ENCODE measurements around the gene RBM4B.
A peak's percentile ranks its signal among the peaks of the same experiment; 100 is the strongest.

The RBM4B gene

GRCh38 chr11:66696146-66696545 is 18.5 kb upstream of the RBM4B start:
- no peak for DNase-seq (ENCODE audit: low read depth in 1 of 2, low spot score in 1 of 2)
- no peak for TF ChIP-seq POLR2AphosphoS5 (IDR thresholded peaks at IDR 0.05; ENCODE audit: low read depth)
- no peak for TF ChIP-seq GABPA (IDR thresholded peaks at IDR 0.05; ENCODE audit: low read depth)
- TF ChIP-seq SPI1 (IDR thresholded peaks at IDR 0.05; ENCODE audit: borderline replicate concordance, low read depth), result no peak
- TF ChIP-seq REST (IDR thresholded peaks at IDR 0.05; ENCODE audit: insufficient replicate concordance, low read depth), result no peak
- TF ChIP-seq CTCF (IDR thresholded peaks at IDR 0.05; ENCODE audit: insufficient read depth, low read length), result no peak
- Histone ChIP-seq H3K27me3 (ENCODE audit: insufficient read depth, poor library complexity, severe bottlenecking) (no peaks in the 10 kb centered on the region), H3K4me3 (replicated peaks; ENCODE audit: insufficient read depth, low read length) (no peak overlapping the region), H3K27ac (replicated peaks) (no peak overlapping the region)

GRCh38 chr11:66694732-66695207 is 17.1 kb upstream of the RBM4B start:
- no peak overlapping the region for H3K4me3 ChIP-seq (replicated peaks; ENCODE audit: insufficient read depth, low read length)
- peak; percentile 69 to 86 for DNase-seq (ENCODE audit: low read depth in 1 of 2, low spot score in 1 of 2)
- H3K27ac ChIP-seq (replicated peaks), result no peak overlapping the region
- H3K27me3 ChIP-seq (ENCODE audit: insufficient read depth, poor library complexity, severe bottlenecking), result no peaks in the 10 kb centered on the region
- TF ChIP-seq CTCF (IDR thresholded peaks at IDR 0.05; ENCODE audit: insufficient read depth, low read length) (peak; percentile 96), GABPA (IDR thresholded peaks at IDR 0.05; ENCODE audit: low read depth) (no peak), SPI1 (IDR thresholded peaks at IDR 0.05; ENCODE audit: borderline replicate concordance, low read depth) (no peak), POLR2AphosphoS5 (IDR thresholded peaks at IDR 0.05; ENCODE audit: low read depth) (no peak)

- no peak for TF ChIP-seq REST (IDR thresholded peaks at IDR 0.05; ENCODE audit: insufficient replicate concordance, low read depth)
- no peak for TF ChIP-seq CTCF (IDR thresholded peaks at IDR 0.05; ENCODE audit: insufficient read depth, low read length)
- TF ChIP-seq SPI1 (IDR thresholded peaks at IDR 0.05; ENCODE audit: borderline replicate concordance, low read depth), result no peak
- TF ChIP-seq POLR2AphosphoS5 (IDR thresholded peaks at IDR 0.05; ENCODE audit: low read depth), result no peak
- TF ChIP-seq GABPA (IDR thresholded peaks at IDR 0.05; ENCODE audit: low read depth), result no peak
- no peak for DNase-seq (ENCODE audit: low read depth in 1 of 2, low spot score in 1 of 2)
- H3K27ac ChIP-seq (replicated peaks), result no peak overlapping the region
- H3K27me3 ChIP-seq (ENCODE audit: insufficient read depth, poor library complexity, severe bottlenecking), result no peaks in the 10 kb centered on the region
- no peak overlapping the region for H3K4me3 ChIP-seq (replicated peaks; ENCODE audit: insufficient read depth, low read length)
Observed at GRCh38 chr11:66694056-66694410, 16.3 kb upstream of the RBM4B start.
